Hepatocyte (in vitro differentiated cells): ENCODE data around the gene PTPRD. TPM values are rescaled to one million over a fixed set of nuclear protein-coding genes. Genes with fewer than 3 reads are reported as not detected.

Experiments used
- DNase-seq: peaks from one replicate; pipeline ENCODE4 v3.0.0-alpha.2; 2016; ENCODE audit warnings: low spot score
- H2AFZ ChIP-seq: fragments of 200-600 bp; sonication (generic); 2 replicates; pipeline ENCODE4 v1.6.0; 2016; ENCODE audit warnings: antibody characterized with exemption, mild to moderate bottlenecking
- H3K27ac ChIP-seq: fragments of 200-600 bp; sonication (generic); 2 replicates; pipeline ENCODE4 v1.5.1; 2016; ENCODE audit warnings: mild to moderate bottlenecking
- H3K27me3 ChIP-seq: fragments of 200-600 bp; sonication (generic); 2 replicates; pipeline ENCODE4 v1.6.1; 2016
- H3K36me3 ChIP-seq: fragments of 200-600 bp; sonication (generic); replicated peaks from 2 replicates; pipeline ENCODE4 v1.5.1; 2016; ENCODE audit warnings: low read depth; ENCODE audit not compliant: insufficient read depth
- H3K4me1 ChIP-seq: fragments of 200-600 bp; sonication (generic); 2 replicates; pipeline ENCODE4 v1.5.1; 2016; ENCODE audit warnings: mild to moderate bottlenecking, moderate library complexity; ENCODE audit not compliant: insufficient read depth
- H3K4me2 ChIP-seq: fragments of 200-600 bp; sonication (generic); 2 replicates; pipeline ENCODE4 v1.6.0; 2016
- H3K4me3 ChIP-seq: fragments of 200-600 bp; sonication (generic); 2 replicates; pipeline ENCODE4 v1.5.1; 2016; ENCODE audit warnings: mild to moderate bottlenecking
- H3K79me2 ChIP-seq: fragments of 200-600 bp; sonication (generic); 2 replicates; pipeline ENCODE4 v1.6.0; 2017; ENCODE audit warnings: mild to moderate bottlenecking
- H3K9me2 ChIP-seq: fragments of 200-600 bp; sonication (generic); replicated peaks from 2 replicates; pipeline ENCODE4 v1.6.0; 2017; ENCODE audit warnings: mild to moderate bottlenecking; ENCODE audit not compliant: insufficient read depth
- H3K9me3 ChIP-seq: fragments of 200-600 bp; sonication (generic); 2 replicates; pipeline ENCODE4 v1.5.1; 2016; ENCODE audit warnings: low read depth, mild to moderate bottlenecking
- H4K20me1 ChIP-seq: fragments of 200-600 bp; sonication (generic); 2 replicates; pipeline ENCODE4 v1.6.0; 2016; ENCODE audit warnings: mild to moderate bottlenecking; ENCODE audit not compliant: insufficient read depth, poor library complexity, severe bottlenecking
- EZH2 ChIP-seq: fragments of 200-600 bp; sonication (generic); IDR thresholded peaks from 2 replicates; pipeline ENCODE4 v1.6.1; 2016; ENCODE audit warnings: antibody characterized with exemption, mild to moderate bottlenecking, borderline replicate concordance
- EZH2phosphoT487 ChIP-seq: fragments of 200-600 bp; sonication (generic); IDR thresholded peaks from one replicate; pipeline ENCODE4 v1.6.1; 2018; ENCODE audit warnings: antibody characterized with exemption, mild to moderate bottlenecking, low read depth, moderate library complexity; ENCODE audit not compliant: unreplicated experiment, severe bottlenecking
- WGBS: methylation state at CpG from one replicate; pipeline ENCODE4 v1.1.6; 2016; ENCODE audit warnings: low lambda C conversion rate; ENCODE audit errors: missing lambda C conversion rate; 5-methylcytosine and 5-hydroxymethylcytosine counted together
- polyA plus RNA-seq: library from polyadenylated mRNA; unstranded; fragments of >200 nt; fragmentation: Nextera tagmentation; extraction: Ambion mirVana; gene quantifications from 2 replicates; pipeline ENCODE4 v1.2.1, GENCODE V29; 2016
- total RNA-seq: library from RNA; depleted of rRNA; stranded (reverse); fragments of >200 nt; gene quantifications from 2 replicates; pipeline ENCODE4 v1.2.3, GENCODE V29; 2014
- TF ChIP-seq, protein P1 (sequence below): fragments of 200-600 bp; sonication (generic); IDR thresholded peaks from 2 replicates; pipeline ENCODE4 v1.5.1; 2016; ENCODE audit warnings: antibody characterized with exemption, mild to moderate bottlenecking; ENCODE audit not compliant: poor library complexity

PTPRD gene
- total and polyA plus RNA-seq, 2 experiments from 2014 or later: 6.5 to 77.6 TPM

DNA sequence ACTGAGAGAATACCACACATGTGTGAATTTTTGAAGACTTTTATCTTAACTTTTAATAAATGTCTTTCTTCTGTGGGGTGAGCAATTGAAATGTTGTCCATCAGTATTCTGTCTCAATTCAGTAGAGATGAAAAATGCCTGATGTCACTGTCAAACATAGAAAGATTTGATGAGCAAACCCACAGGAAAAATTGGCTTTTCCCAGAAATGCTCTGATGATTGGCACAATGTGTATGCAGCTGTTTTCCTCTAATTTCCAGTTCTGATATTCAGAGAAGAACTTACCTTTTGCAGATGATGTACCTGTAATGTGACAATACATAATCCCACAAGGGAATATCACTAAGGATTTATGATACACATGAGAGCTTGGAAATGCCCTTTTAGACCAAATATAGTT lies 340.0 kb downstream of the PTPRD start:
- no peaks in the 10 kb centered on the region for H3K79me2 ChIP-seq
- no peak for DNase-seq
- no peaks in the 10 kb centered on the region for H3K4me1 ChIP-seq
- H3K9me2 ChIP-seq: no peaks in the 10 kb centered on the region
- H3K4me3 ChIP-seq: no peak overlapping the region
- H3K27me3 ChIP-seq: no peaks in the 10 kb centered on the region
- H4K20me1 ChIP-seq: no peaks in the 10 kb centered on the region
- no peak overlapping the region for H3K27ac ChIP-seq
- H3K4me2 ChIP-seq: no peak overlapping the region
- H3K9me3 ChIP-seq: no peaks in the 10 kb centered on the region
- H2AFZ ChIP-seq: no peak overlapping the region
- TF ChIP-seq, protein P1, sequence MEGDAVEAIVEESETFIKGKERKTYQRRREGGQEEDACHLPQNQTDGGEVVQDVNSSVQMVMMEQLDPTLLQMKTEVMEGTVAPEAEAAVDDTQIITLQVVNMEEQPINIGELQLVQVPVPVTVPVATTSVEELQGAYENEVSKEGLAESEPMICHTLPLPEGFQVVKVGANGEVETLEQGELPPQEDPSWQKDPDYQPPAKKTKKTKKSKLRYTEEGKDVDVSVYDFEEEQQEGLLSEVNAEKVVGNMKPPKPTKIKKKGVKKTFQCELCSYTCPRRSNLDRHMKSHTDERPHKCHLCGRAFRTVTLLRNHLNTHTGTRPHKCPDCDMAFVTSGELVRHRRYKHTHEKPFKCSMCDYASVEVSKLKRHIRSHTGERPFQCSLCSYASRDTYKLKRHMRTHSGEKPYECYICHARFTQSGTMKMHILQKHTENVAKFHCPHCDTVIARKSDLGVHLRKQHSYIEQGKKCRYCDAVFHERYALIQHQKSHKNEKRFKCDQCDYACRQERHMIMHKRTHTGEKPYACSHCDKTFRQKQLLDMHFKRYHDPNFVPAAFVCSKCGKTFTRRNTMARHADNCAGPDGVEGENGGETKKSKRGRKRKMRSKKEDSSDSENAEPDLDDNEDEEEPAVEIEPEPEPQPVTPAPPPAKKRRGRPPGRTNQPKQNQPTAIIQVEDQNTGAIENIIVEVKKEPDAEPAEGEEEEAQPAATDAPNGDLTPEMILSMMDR: no peak
- TF ChIP-seq EZH2phosphoT487: no peak
- no peak for TF ChIP-seq EZH2
- H3K36me3 ChIP-seq: no peaks in the 10 kb centered on the region

DNA sequence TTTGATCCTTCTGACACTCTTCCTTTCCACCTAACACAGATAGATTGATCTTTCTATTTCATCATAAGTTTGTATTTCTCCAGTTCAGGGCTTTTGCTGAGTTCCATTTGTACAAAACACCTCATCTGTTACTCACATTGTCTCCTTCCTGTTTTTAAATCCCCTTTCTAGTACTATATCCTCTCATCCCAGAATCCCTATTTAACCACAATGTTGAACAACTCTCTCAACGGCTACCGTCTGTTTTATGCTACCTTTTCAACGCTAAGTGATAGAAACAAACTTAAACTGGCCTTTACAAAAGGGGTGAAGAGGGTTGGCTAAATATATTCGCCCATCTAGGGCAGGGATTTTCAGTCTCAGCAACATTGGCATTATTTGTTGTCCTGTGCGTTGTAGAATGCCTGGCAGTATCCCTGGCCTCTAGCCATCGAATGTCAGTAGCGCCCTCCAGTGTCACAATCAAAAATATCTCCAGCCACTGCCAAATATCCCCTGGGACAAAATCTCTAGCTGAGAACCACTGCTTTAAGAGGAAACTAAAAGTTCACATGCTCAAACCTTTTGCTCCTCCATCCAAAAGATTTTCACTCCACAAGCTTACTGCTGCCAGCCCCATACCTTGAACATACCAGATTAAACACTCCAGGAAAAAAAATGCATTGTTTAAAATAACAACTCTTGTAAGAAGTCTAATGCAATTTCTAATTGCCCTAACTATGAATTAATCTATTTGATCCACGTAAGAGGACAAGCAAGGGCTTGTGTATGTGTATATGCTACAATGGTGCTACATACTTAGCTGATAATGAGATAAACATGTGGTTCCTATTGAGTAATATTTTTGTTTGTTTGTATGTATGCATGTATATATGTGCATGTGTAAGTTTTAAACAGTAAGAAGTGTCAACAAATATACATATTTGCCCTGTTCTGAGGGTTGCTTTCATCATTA lies 344.0 kb downstream of the PTPRD start:
- Histone ChIP-seq H3K4me2 (peak overlapping the region; percentile 34), H3K4me1 (no peaks in the 10 kb centered on the region), H4K20me1 (no peaks in the 10 kb centered on the region), H3K36me3 (no peaks in the 10 kb centered on the region), H2AFZ (no peak overlapping the region), H3K9me2 (no peaks in the 10 kb centered on the region), H3K4me3 (no peak overlapping the region), H3K27me3 (no peaks in the 10 kb centered on the region), H3K9me3 (no peaks in the 10 kb centered on the region), H3K79me2 (no peaks in the 10 kb centered on the region), H3K27ac (no peak overlapping the region)
- peak; percentile 62 for DNase-seq
- no peak for TF ChIP-seq EZH2phosphoT487
- TF ChIP-seq, protein P1: peak; percentile 63
- 33% methylated on average over 8 of the region's 8 CpGs for WGBS

DNA sequence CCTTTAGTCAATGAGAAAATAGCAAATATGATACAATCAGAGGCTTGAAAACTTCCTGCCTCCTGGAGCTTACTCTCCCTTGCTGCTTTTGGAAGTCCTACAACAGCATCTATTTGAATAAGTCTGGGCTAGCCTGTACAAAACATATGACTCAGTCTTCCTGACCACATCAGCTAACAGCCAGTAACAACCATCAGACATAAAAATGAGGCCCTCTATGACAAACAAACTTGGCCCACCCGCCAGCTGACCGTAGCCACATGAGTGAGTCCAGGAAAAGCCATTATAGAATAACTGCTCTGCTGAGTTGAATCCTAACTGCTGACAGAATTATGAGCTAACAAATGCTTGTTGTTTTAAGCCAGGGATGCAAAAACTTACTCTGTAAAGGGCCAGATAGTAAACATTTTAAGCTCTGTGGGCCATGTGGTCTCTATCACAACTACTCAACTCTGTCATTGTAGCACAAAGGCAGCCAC lies 347.6 kb downstream of the PTPRD start:
- Histone ChIP-seq H3K9me2 (no peaks in the 10 kb centered on the region), H2AFZ (peak overlapping the region; percentile 36), H3K4me1 (no peaks in the 10 kb centered on the region), H3K27ac (peak overlapping the region; percentile 33), H4K20me1 (no peaks in the 10 kb centered on the region), H3K9me3 (no peaks in the 10 kb centered on the region), H3K79me2 (no peaks in the 10 kb centered on the region), H3K36me3 (no peaks in the 10 kb centered on the region), H3K4me3 (no peak overlapping the region), H3K4me2 (no peak overlapping the region), H3K27me3 (no peaks in the 10 kb centered on the region)
- peak; percentile 78 for DNase-seq
- peak; percentile 100 for TF ChIP-seq EZH2phosphoT487
- TF ChIP-seq, protein P1: no peak
- no peak for TF ChIP-seq EZH2
- 22% methylated on average over 2 of the region's 2 CpGs for WGBS
